Measurements from ENCODE around the gene EVA1A. TPM values are rescaled to one million over a fixed set of nuclear protein-coding genes. Genes with fewer than 3 reads are reported as not detected.

EVA1A gene
- total RNA-seq, 1 donor from 2014 or later, result 82.8 TPM

DNA sequence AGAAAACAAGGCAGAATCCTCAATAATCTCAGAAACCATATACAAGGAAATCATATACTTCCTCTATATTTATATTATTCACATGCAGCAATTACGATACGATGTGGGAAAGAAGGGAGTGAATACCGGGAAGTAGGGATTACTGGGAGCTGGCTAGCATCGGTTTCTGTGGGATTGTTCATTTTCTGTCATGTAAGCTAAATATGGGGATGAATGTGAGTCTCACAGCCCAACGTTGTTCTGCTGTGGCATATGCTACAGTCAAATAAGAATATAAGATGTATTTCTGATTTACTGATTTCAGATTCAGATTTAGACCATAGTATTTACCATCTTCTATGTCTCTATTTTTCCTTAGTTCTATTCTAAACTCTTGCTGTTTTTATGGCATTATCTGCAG, 113.6 kb downstream of the EVA1A start:
- DNase-seq (ENCODE audit: low read depth), result no peak

Other genes starting within 250 kb of the EVA1A start
- gene MRPL19, start 85.8 kb upstream of the EVA1A start, total RNA-seq, result 68.0 and 68.9 TPM in 2 replicates
- gene GCFC2, start 150.0 kb upstream of the EVA1A start, total RNA-seq, result 11.3 and 14.6 TPM in 2 replicates

All from renal cortical epithelial cell (primary cell).